Trophoblast cell (in vitro differentiated cells and primary cell): ENCODE measurements around the gene NMRAL1.

ENCODE experiments used
- DNase-seq, 2 donors: peaks; one replicate each; pipeline ENCODE4 v3.0.0-alpha.2; 2016
- H2AFZ ChIP-seq: 2 replicates; pipeline ENCODE4 v1.6.1; 2013; ENCODE audit warnings: low read length, moderate library complexity, mild to moderate bottlenecking; ENCODE audit not compliant: insufficient read depth, poor library complexity
- H2AK5ac ChIP-seq: 2 replicates; pipeline ENCODE4 v1.6.1; 2013; ENCODE audit warnings: mild to moderate bottlenecking, low read length
- H2BK120ac ChIP-seq: 2 replicates; pipeline ENCODE4 v1.6.1; 2013; ENCODE audit warnings: low read length, mild to moderate bottlenecking, moderate library complexity; ENCODE audit not compliant: insufficient read depth, poor library complexity
- H2BK12ac ChIP-seq: 2 replicates; pipeline ENCODE4 v1.6.1; 2013; ENCODE audit warnings: mild to moderate bottlenecking, low read length, moderate library complexity
- H2BK5ac ChIP-seq: 2 replicates; pipeline ENCODE4 v1.6.1; 2013; ENCODE audit warnings: low read length, low read depth, moderate library complexity, mild to moderate bottlenecking; ENCODE audit not compliant: poor library complexity
- H3K14ac ChIP-seq: 2 replicates; pipeline ENCODE4 v1.6.1; 2013; ENCODE audit warnings: mild to moderate bottlenecking, low read length
- H3K18ac ChIP-seq: 2 replicates; pipeline ENCODE4 v1.6.1; 2013; ENCODE audit warnings: mild to moderate bottlenecking, low read length
- H3K23ac ChIP-seq: 2 replicates; pipeline ENCODE4 v1.6.1; 2013; ENCODE audit warnings: low read length
- H3K27ac ChIP-seq: 2 replicates; pipeline ENCODE4 v1.5.1; 2013; ENCODE audit warnings: low read depth, mild to moderate bottlenecking, inconsistent platforms, low read length, moderate library complexity
- H3K27me3 ChIP-seq: 2 replicates; pipeline ENCODE4 v1.6.1; 2013; ENCODE audit warnings: inconsistent platforms, mild to moderate bottlenecking, low read length, moderate library complexity; ENCODE audit not compliant: insufficient read depth
- H3K36me3 ChIP-seq, 2 experiments: 1 replicate in 1 of 2; 2 replicates in 1 of 2; pipeline ENCODE4 v1.6.1; 2013; ENCODE audit warnings: low read length in 2 of 2, mild to moderate bottlenecking in 2 of 2, moderate library complexity in 1 of 2; ENCODE audit not compliant: insufficient read depth in 2 of 2, control insufficient read depth in 1 of 2
- H3K4ac ChIP-seq: 2 replicates; pipeline ENCODE4 v1.6.1; 2013; ENCODE audit warnings: low read depth, mild to moderate bottlenecking, low read length, moderate library complexity
- H3K4me1 ChIP-seq, 2 experiments: 1 replicate in 1 of 2; 2 replicates in 1 of 2; pipeline ENCODE4 v1.6.1; 2013; ENCODE audit warnings: low read length in 2 of 2, mild to moderate bottlenecking in 2 of 2, moderate library complexity in 1 of 2; ENCODE audit not compliant: insufficient read depth in 2 of 2, control insufficient read depth in 1 of 2
- H3K4me2 ChIP-seq: 2 replicates; pipeline ENCODE4 v1.6.1; 2013; ENCODE audit warnings: inconsistent platforms, mild to moderate bottlenecking, low read length, moderate library complexity
- H3K4me3 ChIP-seq: 2 replicates; pipeline ENCODE4 v1.5.1; 2013; ENCODE audit warnings: mild to moderate bottlenecking, low read depth, low read length, inconsistent platforms
- H3K79me1 ChIP-seq: one replicate; pipeline ENCODE4 v1.6.1; 2013; ENCODE audit warnings: low read length
- H3K79me2 ChIP-seq: 2 replicates; pipeline ENCODE4 v1.6.1; 2013; ENCODE audit warnings: low read length, mild to moderate bottlenecking; ENCODE audit not compliant: control insufficient read depth, insufficient read depth, poor library complexity
- H3K9ac ChIP-seq: 2 replicates; pipeline ENCODE4 v1.6.1; 2013; ENCODE audit warnings: mild to moderate bottlenecking, low read length
- H3K9me3 ChIP-seq: 2 replicates; pipeline ENCODE4 v1.6.1; 2013; ENCODE audit warnings: low read depth, mild to moderate bottlenecking, control low read depth, inconsistent platforms, low read length; ENCODE audit not compliant: insufficient read depth
- H4K12ac ChIP-seq: 2 replicates; pipeline ENCODE4 v1.6.1; 2013; ENCODE audit warnings: low read depth, mild to moderate bottlenecking, low read length, moderate library complexity
- H4K8ac ChIP-seq: 2 replicates; pipeline ENCODE4 v1.6.1; 2013; ENCODE audit warnings: low read depth, mild to moderate bottlenecking, low read length, moderate library complexity
- H4K91ac ChIP-seq: one replicate; pipeline ENCODE4 v1.6.1; 2013; ENCODE audit warnings: low read depth, mild to moderate bottlenecking, low read length, moderate library complexity
- WGBS: extraction: QIAGEN DNeasy Blood & Tissue Kit; methylation state at CpG from one replicate; pipeline ENCODE4 v1.1.7; 2013; ENCODE audit warnings: missing lambda C conversion rate; ENCODE audit not compliant: insufficient read length, insufficient coverage; ENCODE audit errors: extremely low coverage; 5-methylcytosine and 5-hydroxymethylcytosine counted together

The NMRAL1 gene

GRCh38 chr16:4510747-4511426 lies 36.5 kb upstream of the NMRAL1 start:
- no peak overlapping the region for H3K9ac ChIP-seq
- H3K18ac ChIP-seq, result no peak overlapping the region
- H4K12ac ChIP-seq, result no peak overlapping the region
- H3K14ac ChIP-seq, result no peak overlapping the region
- WGBS, result no CpG with 5 or more reads among the region's 14 CpGs
- no peaks in the 10 kb centered on the region for H3K9me3 ChIP-seq
- no peak overlapping the region for H2AK5ac ChIP-seq
- H3K27me3 ChIP-seq, result no peaks in the 10 kb centered on the region
- H2BK12ac ChIP-seq, result no peak overlapping the region
- H3K4me3 ChIP-seq, result no peak overlapping the region
- no peak overlapping the region for H3K23ac ChIP-seq
- H3K4ac ChIP-seq, result no peak overlapping the region
- H3K4me2 ChIP-seq, result no peak overlapping the region
- H2AFZ ChIP-seq, result no peak overlapping the region
- no peaks in the 10 kb centered on the region for H3K79me1 ChIP-seq
- H3K27ac ChIP-seq, result no peak overlapping the region
- no peak overlapping the region for H2BK5ac ChIP-seq
- H3K4me1 ChIP-seq, result peaks cover 0 to 5% of the 10 kb centered on the region in 2 experiments
- H4K8ac ChIP-seq, result no peak overlapping the region
- no peaks in the 10 kb centered on the region for H3K79me2 ChIP-seq
- peaks cover 62 to 64% of the 10 kb centered on the region in 2 experiments for H3K36me3 ChIP-seq
- no peak for DNase-seq
- H4K91ac ChIP-seq, result no peak overlapping the region
- H2BK120ac ChIP-seq, result no peak overlapping the region

DNA sequence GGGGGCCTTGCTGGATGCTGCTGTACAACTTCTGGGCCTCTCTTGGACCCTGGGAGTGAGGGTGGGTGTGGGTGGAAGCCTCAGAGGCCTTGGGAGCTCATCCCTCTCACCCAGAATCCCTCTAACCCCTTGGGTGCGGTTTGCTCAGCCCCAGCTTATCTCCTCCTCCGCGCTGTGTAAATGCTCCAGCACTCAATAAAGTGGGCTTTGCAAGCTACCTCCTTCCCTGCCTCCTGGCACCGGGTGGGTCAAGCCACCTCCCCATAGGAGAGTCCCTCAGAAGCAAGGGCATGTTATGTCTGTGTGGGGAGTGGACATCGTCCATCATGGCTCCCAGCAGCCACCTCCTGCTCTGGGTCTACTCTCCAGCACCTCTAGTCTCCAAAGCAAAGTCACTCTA lies 35.7 kb upstream of the NMRAL1 start:
- no peaks in the 10 kb centered on the region for H3K79me2 ChIP-seq
- WGBS, result no CpG with 5 or more reads among the region's 5 CpGs
- no peak overlapping the region for H3K9ac ChIP-seq

GRCh38 chr16:4509420-4509819 lies 35.0 kb upstream of the NMRAL1 start:
- no peak overlapping the region for H3K27ac ChIP-seq
- H3K9me3 ChIP-seq, result peaks cover 2% of the 10 kb centered on the region
- H2AFZ ChIP-seq, result no peak overlapping the region
- DNase-seq, result no peak
- no peaks in the 10 kb centered on the region for H3K79me1 ChIP-seq
- no peaks in the 10 kb centered on the region for H3K79me2 ChIP-seq
- peaks cover 0 to 5% of the 10 kb centered on the region in 2 experiments for H3K4me1 ChIP-seq
- no peak overlapping the region for H3K9ac ChIP-seq
- no peak overlapping the region for H3K23ac ChIP-seq
- H4K8ac ChIP-seq, result no peak overlapping the region
- H3K4me2 ChIP-seq, result no peak overlapping the region
- peaks cover 66% of the 10 kb centered on the region in 2 experiments for H3K36me3 ChIP-seq
- H2BK5ac ChIP-seq, result no peak overlapping the region
- no peak overlapping the region for H3K14ac ChIP-seq
- no peak overlapping the region for H3K4ac ChIP-seq
- no peaks in the 10 kb centered on the region for H3K27me3 ChIP-seq
- no CpG with 5 or more reads among the region's 8 CpGs for WGBS
- H3K4me3 ChIP-seq, result no peak overlapping the region
- no peak overlapping the region for H4K12ac ChIP-seq
- H2BK120ac ChIP-seq, result no peak overlapping the region
- no peak overlapping the region for H2BK12ac ChIP-seq
- no peak overlapping the region for H3K18ac ChIP-seq
- no peak overlapping the region for H4K91ac ChIP-seq
- H2AK5ac ChIP-seq, result no peak overlapping the region

More for the DNA sequence above, 35.7 kb upstream of the NMRAL1 start:
- no peak overlapping the region for H2AFZ ChIP-seq
- H4K8ac ChIP-seq, result no peak overlapping the region
- no peak overlapping the region for H4K91ac ChIP-seq
- H3K36me3 ChIP-seq, result peaks cover 66 to 67% of the 10 kb centered on the region in 2 experiments
- H3K27ac ChIP-seq, result no peak overlapping the region
- no peak overlapping the region for H2BK12ac ChIP-seq
- DNase-seq, result no peak
- no peaks in the 10 kb centered on the region for H3K79me1 ChIP-seq
- no peak overlapping the region for H2BK5ac ChIP-seq
- no peak overlapping the region for H3K4me3 ChIP-seq
- H2AK5ac ChIP-seq, result no peak overlapping the region
- H3K4me2 ChIP-seq, result no peak overlapping the region
- H3K23ac ChIP-seq, result no peak overlapping the region
- peaks cover 2% of the 10 kb centered on the region for H3K9me3 ChIP-seq
- no peaks in the 10 kb centered on the region for H3K27me3 ChIP-seq
- no peak overlapping the region for H4K12ac ChIP-seq
- H2BK120ac ChIP-seq, result no peak overlapping the region
- peaks cover 0 to 5% of the 10 kb centered on the region in 2 experiments for H3K4me1 ChIP-seq
- no peak overlapping the region for H3K14ac ChIP-seq
- H3K18ac ChIP-seq, result no peak overlapping the region
- no peak overlapping the region for H3K4ac ChIP-seq

GRCh38 chr16:4508806-4509205 lies 34.4 kb upstream of the NMRAL1 start:
- Histone ChIP-seq H3K27ac (no peak overlapping the region), H3K9me3 (peaks cover 2% of the 10 kb centered on the region), H3K14ac (no peak overlapping the region), H4K8ac (no peak overlapping the region), H3K79me2 (no peaks in the 10 kb centered on the region), H3K23ac (no peak overlapping the region), H3K18ac (no peak overlapping the region), H2BK5ac (no peak overlapping the region), H4K12ac (no peak overlapping the region), H3K36me3 (peaks cover 61 to 63% of the 10 kb centered on the region in 2 experiments), H3K4me3 (no peak overlapping the region), H2AFZ (no peak overlapping the region), H2AK5ac (no peak overlapping the region), H2BK12ac (no peak overlapping the region), H2BK120ac (no peak overlapping the region), H3K4me2 (no peak overlapping the region), H3K9ac (no peak overlapping the region), H3K4me1 (peaks cover 0 to 5% of the 10 kb centered on the region in 2 experiments), H4K91ac (no peak overlapping the region), H3K27me3 (no peaks in the 10 kb centered on the region), H3K4ac (no peak overlapping the region), H3K79me1 (no peaks in the 10 kb centered on the region)
- WGBS, result no CpG with 5 or more reads among the region's 3 CpGs
- DNase-seq, result no peak
